Left renal cortex interstitium (tissue), 4 donors: Measurements from ENCODE around the gene KRTAP9-7. TPM values are rescaled to one million over a fixed set of nuclear protein-coding genes. Genes with fewer than 3 reads are reported as not detected.

Source experiments
- DNase-seq, 4 donors: peaks; one replicate each; pipeline ENCODE4 v3.0.0-alpha.2; 2013; ENCODE audit warnings: low read depth in 4 of 4, low spot score in 2 of 4, missing footprints in 1 of 4
- polyA plus RNA-seq, 4 donors: library from polyadenylated mRNA; unstranded; fragments of 120-200 nt; gene quantifications; one replicate each; pipeline ENCODE4 v1.2.1, GENCODE V29; 2013; ENCODE audit not compliant: insufficient read length in 4 of 4

Gene KRTAP9-7
- polyA plus RNA-seq, 4 donors, result not detected

DNA sequence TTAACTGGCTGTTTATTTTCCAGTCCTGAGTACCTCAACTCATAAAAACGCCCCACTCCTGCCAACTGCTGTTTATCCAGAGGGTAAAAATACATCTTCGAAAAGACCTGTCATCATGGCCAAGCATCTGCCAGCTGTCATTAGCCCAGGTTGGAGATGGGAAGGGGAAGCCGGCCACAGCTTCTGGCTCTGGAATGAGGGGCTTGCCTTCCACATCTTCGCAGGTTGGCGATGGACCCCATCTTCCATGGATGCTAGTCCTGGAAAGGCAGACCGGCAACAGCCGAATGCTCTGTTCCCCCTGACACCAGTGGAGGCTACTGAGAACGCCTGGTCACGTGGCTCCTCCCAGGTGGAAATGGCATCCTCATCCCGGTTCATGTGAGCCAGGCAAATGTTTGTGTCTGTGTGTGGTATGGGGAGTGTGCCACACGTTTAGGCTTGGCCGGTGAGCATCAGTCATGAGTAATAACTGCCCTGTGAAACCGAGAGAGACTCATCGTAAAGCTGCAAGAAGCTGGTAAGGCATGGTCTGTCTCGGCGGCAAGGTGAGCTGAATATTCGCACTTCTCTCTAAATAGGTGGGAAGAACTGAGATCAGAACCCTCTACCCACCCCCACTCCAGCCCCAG is 40.4 kb downstream of the KRTAP9-7 start:
- DNase-seq, result no peak

DNA sequence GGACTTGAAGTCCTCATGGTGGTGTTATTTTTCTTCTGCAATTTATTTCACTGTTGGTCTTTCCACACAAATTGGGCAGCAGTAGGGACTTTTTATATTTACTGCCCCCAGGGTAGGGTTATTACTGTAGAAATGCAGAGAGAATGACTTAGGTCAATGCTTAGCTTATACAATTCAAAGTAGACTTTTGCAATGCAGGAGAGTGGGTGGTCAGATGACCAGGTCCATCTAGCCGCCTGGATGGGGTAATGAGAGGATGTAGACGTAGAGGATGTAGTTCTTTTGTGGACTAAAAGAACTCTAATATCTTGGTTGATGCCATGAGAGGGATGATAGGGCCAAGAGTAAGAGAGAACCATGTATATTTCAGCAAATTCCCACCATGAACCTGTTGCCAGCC is 42.7 kb downstream of the KRTAP9-7 start:
- no peak for DNase-seq

DNA sequence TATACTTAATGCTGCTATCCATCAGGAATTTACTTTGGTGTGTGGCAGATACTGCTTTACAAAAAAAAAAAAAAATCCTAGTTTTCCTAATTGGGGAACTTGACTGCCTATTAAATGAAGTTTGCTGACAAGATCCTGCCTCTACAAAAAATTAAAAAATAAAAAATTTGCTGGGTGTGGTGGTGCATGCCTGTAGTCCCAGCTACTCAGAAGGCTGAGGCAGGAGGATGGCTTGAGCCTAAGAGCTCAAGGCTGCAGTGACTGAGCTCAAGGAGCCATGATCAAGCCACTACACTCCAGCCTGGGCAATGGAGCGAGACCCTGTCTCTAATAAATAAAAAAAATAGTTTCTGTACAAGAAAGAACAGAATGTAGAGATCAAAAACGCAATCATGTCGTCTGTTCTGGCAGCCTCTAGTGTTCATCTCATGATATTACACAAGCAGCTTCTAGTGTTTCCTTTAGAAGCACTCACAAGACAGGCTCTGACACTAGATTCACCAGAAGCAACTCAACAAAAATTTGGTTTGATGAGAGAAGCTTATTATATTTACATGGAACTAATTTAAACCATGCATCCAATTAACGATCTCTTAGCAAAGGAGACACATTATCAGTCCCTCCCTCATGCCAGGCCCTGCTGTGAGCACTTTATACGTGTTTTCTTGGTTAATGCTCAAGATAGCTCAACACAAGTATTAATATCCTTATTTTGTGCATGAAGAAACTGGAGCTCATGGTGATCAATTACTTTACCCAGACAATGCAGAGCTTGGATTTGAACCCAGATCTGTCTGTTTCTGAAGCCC is 46.8 kb downstream of the KRTAP9-7 start:
- DNase-seq, result no peak

DNA sequence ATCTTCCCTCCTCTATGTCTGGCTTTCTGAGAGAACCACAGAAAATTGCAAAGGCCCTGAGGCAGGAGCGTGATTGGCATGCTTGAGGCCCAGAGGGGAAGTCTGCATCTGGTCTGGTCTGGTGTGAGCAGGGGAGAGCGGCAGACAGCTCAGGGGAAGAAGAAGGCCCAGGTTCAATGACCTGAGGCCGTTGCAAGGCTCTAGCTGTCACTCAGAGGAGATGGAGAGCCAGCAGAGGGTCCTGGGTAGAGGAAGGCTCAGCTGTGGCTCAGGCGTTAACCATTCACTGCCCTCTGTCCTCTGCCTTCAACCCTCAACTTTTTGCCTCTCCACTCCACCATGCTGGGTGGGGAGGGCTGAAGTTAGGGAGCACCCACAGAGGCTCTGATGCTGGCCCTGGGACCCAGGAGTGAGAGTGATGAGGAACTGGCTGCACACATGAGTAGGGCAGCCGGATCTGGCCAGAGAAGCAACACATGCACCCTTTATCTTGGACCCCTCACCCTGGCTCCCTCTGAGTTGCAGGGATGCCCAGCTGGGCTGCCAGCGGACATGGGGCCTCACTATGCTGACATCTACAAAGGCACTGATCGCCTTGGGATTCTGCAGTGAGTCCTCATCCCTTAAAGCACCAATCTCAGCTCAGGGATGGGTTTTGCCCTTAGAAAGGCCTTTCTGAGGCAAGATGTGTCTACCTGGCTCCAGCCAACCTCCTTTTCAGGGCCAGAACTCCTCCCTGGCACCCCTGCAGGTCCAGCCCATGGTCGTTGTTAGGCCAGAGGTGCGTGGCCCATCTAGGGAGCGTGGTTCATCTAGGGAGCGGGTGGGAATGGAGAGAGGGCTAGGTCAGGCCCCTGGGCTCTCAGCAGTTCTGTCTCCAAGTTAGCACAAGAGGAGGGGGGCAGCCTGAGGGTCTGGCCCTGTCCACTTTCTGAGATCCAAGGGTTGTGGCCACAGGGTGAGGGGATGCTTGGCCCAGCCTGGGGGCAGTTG is 47.7 kb downstream of the KRTAP9-7 start:
- DNase-seq, result no peak

DNA sequence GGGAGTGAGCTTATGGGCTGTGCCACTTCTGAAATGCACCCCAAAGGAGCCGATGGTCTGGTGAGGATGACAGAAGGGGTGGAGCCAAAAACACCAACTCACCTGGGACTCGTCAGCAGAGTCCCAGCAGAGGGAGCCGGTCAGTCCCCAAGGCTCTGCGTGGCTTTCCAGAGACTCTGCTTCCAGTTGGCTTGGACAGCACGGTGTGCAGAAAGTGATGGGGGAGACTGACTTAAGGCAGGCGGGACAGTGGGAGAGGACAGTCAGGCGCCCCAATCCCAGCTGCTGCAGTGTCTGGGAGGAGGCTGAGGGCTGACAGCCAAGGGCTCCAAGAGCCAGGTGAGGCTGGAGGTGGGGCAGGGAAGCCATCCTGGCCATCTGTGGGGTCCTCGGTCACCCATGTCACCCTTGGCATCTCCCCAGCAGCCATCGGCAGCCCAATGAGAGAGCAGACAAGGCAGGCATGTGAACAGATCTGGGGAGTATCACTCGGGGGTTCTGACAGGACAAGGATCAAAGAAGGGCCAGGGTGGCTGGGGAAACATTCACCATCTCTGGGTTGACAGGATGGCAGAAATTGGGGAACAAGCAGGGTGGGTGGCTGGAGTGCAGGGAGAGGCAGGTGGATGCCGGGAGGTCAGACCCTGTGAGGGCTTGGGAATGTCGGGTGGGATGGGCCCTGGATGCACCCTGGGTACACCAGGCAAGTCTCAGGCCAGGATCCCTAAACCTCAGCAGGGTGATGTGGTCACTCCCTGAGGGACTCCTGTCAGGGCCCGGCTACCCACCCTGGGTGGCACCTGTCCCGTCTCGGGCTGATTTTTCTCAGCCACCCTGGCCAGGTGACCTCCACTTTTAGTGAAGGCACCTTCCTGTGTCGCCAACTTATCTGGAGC is 48.9 kb downstream of the KRTAP9-7 start:
- DNase-seq, result no peak

DNA sequence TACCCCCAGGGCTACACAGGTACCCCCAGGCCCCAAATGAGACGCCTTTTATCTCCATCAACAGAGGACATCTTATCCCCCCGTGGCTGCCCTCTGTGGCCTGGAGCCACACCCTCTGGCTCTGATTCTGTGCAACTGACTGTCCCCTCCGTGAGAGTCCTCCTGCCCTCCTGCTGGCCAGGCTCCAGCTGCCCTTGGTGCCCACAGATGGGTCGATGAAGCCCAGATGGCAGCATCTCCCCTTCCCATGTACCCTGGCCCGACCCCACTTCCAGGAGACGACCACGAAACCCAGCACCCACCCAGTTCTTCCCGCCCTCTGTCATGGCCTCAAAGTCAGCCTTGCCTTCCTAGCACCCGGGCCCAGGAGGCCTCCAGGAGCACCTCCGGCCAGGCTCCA is 49.6 kb downstream of the KRTAP9-7 start:
- DNase-seq, result no peak

DNA sequence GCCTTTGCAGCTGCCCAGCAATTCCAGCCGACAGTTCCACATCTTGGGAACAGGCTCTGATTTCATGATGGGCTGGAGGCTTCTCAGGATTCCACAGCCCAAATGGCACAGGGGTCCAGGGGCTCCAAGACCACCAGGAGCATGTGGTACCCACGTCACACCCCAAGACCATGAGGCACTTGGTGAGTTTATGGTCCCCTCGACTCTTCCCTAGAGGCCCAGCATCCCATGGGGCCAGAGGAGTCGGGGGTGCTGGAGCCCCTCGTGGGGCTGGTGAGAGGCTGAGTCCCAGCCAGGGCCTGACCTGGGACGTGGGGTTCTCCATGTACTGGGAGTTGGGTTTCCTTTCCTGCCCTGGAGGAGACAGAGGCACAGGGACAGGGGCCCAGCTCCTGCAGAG is 50.1 kb downstream of the KRTAP9-7 start:
- no peak for DNase-seq

Other genes starting within 250 kb of the KRTAP9-7 start
- gene KRTAP1-5, start 248.5 kb upstream of the KRTAP9-7 start, polyA plus RNA-seq, result not detected
- gene KRTAP1-4, start 245.5 kb upstream of the KRTAP9-7 start, polyA plus RNA-seq, result not detected
- not detected for gene KRTAP1-3, start 240.8 kb upstream of the KRTAP9-7 start, polyA plus RNA-seq
- gene KRTAP1-1, start 234.2 kb upstream of the KRTAP9-7 start, polyA plus RNA-seq, result not detected
- not detected for gene KRTAP2-1, start 228.4 kb upstream of the KRTAP9-7 start, polyA plus RNA-seq
- not detected for gene KRTAP2-2, start 220.5 kb upstream of the KRTAP9-7 start, polyA plus RNA-seq
- gene KRTAP2-3, start 215.6 kb upstream of the KRTAP9-7 start, polyA plus RNA-seq, result not detected
- not detected for gene KRTAP2-4, start 209.8 kb upstream of the KRTAP9-7 start, polyA plus RNA-seq
- gene KRTAP4-7, start 191.5 kb upstream of the KRTAP9-7 start, polyA plus RNA-seq, result not detected
- gene KRTAP4-8, start 177.6 kb upstream of the KRTAP9-7 start, polyA plus RNA-seq, result not detected
- gene KRTAP4-16, start 173.5 kb upstream of the KRTAP9-7 start, polyA plus RNA-seq, result not detected
- not detected for gene KRTAP4-9, start 170.3 kb upstream of the KRTAP9-7 start, polyA plus RNA-seq
- not detected for gene KRTAP4-11, start 157.3 kb upstream of the KRTAP9-7 start, polyA plus RNA-seq
- gene KRTAP4-12, start 151.5 kb upstream of the KRTAP9-7 start, polyA plus RNA-seq, result not detected
- gene KRTAP4-6, start 135.2 kb upstream of the KRTAP9-7 start, polyA plus RNA-seq, result not detected
- gene KRTAP4-5, start 125.9 kb upstream of the KRTAP9-7 start, polyA plus RNA-seq, result not detected
- gene KRTAP4-4, start 115.0 kb upstream of the KRTAP9-7 start, polyA plus RNA-seq, result not detected
- gene KRTAP4-3, start 107.5 kb upstream of the KRTAP9-7 start, polyA plus RNA-seq, result not detected
- not detected for gene KRTAP4-2, start 97.5 kb upstream of the KRTAP9-7 start, polyA plus RNA-seq
- gene KRTAP4-1, start 90.8 kb upstream of the KRTAP9-7 start, polyA plus RNA-seq, result not detected
- not detected for gene KRTAP9-1, start 85.8 kb upstream of the KRTAP9-7 start, polyA plus RNA-seq
- gene KRTAP9-2, start 49.0 kb upstream of the KRTAP9-7 start, polyA plus RNA-seq, result not detected
- gene KRTAP9-3, start 43.2 kb upstream of the KRTAP9-7 start, polyA plus RNA-seq, result not detected
- not detected for gene KRTAP9-8, start 37.7 kb upstream of the KRTAP9-7 start, polyA plus RNA-seq
- not detected for gene KRTAP9-4, start 26.0 kb upstream of the KRTAP9-7 start, polyA plus RNA-seq
- not detected for gene KRTAP9-9, start 20.3 kb upstream of the KRTAP9-7 start, polyA plus RNA-seq
- gene KRTAP9-6, start 10.3 kb upstream of the KRTAP9-7 start, polyA plus RNA-seq, result under 1 TPM in 3 of 4 donors, not detected in 1; 0.09 to 0.14 (median 0.10) TPM
- gene KRTAP29-1, start 27.2 kb downstream of the KRTAP9-7 start, polyA plus RNA-seq, result not detected
- not detected for gene KRTAP16-1, start 33.6 kb downstream of the KRTAP9-7 start, polyA plus RNA-seq
- gene KRTAP17-1, start 40.0 kb downstream of the KRTAP9-7 start, polyA plus RNA-seq, result not detected
- gene KRT33A, start 75.1 kb downstream of the KRTAP9-7 start, polyA plus RNA-seq, result not detected
- gene KRT33B, start 94.1 kb downstream of the KRTAP9-7 start, polyA plus RNA-seq, result not detected
- not detected for gene KRT34, start 106.6 kb downstream of the KRTAP9-7 start, polyA plus RNA-seq
- gene KRT31, start 121.9 kb downstream of the KRTAP9-7 start, polyA plus RNA-seq, result not detected
- not detected for gene KRT37, start 148.9 kb downstream of the KRTAP9-7 start, polyA plus RNA-seq
- gene KRT38, start 165.3 kb downstream of the KRTAP9-7 start, polyA plus RNA-seq, result not detected
- gene KRT32, start 191.7 kb downstream of the KRTAP9-7 start, polyA plus RNA-seq, result not detected
- under 1 TPM in 2 of 4 donors, not detected in 2; 0.10 to 0.14 TPM for gene KRT35, start 205.5 kb downstream of the KRTAP9-7 start, polyA plus RNA-seq
- gene KRT36, start 214.2 kb downstream of the KRTAP9-7 start, polyA plus RNA-seq, result not detected
- under 1 TPM; 0.31 to 0.93 (median 0.40) TPM for gene KRT13, start 229.9 kb downstream of the KRTAP9-7 start, polyA plus RNA-seq
- 1 to 10 TPM in 2 of 4 donors, under 1 TPM in 2; 0.49 to 2.6 (median 1.2) TPM for gene KRT15, start 243.2 kb downstream of the KRTAP9-7 start, polyA plus RNA-seq